T-helper 1 cell treated with Interleukin-12 subunit alpha and Interleukin-12 subunit beta and Interleukin-4 antibody, amounts not matched to agents 30 ng/mL and 1 ng/mL, for 36 hours (primary cell): ENCODE results near the gene RNU11. TPM values are rescaled to one million over a fixed set of nuclear protein-coding genes. Genes with fewer than 3 reads are reported as not detected.
"Not testable (repeated sequence)": the region's sequence is repeated elsewhere in the genome, so short reads cannot be mapped to it uniquely, and the experiment has no call there.

Experiments used
- intact Hi-C: fragments of 100-400 bp; cut with micrococcal nuclease; formaldehyde crosslinking; loops from one replicate; pipeline ENCODE4 v1.15.1; 2024
- total RNA-seq: library from RNA; stranded (reverse); gene quantifications from 2 replicates; pipeline ENCODE4 v1.2.3, GENCODE V29; 2022

The RNU11 gene
- not detected in 2 replicates for total RNA-seq

DNA sequence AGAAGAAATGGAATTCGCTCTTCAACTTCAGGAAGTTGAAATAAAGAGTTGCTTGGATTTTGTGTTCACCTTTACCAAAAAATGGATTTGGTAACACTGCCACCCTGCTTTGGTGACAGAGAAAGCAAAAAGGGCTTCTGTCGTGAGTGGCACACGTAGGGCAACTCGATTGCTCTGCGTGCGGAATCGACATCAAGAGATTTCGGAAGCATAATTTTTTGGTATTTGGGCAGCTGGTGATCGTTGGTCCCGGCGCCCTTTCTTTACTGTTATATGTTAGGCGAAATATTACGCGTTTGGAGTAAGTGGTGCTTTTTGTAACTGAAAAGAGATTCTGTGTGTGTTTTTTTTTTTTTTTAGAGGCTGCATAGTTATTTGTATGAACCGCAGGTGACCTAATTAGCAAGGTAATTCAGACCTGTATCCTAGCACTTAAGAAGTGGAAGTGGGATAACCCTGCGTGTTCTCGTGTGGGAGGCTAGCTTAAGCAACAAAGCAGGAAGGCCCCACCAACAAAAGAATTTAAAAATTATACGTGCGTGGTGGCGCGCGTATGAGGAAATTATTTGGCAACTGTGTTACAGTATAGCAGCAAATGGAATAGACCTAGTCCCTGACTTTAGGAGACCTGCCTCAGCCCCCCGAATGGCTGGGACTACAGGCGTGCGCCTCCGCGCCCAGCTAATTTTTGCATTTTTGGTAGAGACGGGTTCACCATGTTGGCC, at the start of gene RNU11:
Gene RNU11 (plus strand): TSS at position 127 of the 725 bp plus-strand sequence.
- intact Hi-C loops, result loop anchor here (1.0 to 5.0 kb wide), 10 partner anchors 20 to 976 kb away; partner anchors contain the start of genes GMEB1, IFI6, SRSF4 and STX12

DNA sequence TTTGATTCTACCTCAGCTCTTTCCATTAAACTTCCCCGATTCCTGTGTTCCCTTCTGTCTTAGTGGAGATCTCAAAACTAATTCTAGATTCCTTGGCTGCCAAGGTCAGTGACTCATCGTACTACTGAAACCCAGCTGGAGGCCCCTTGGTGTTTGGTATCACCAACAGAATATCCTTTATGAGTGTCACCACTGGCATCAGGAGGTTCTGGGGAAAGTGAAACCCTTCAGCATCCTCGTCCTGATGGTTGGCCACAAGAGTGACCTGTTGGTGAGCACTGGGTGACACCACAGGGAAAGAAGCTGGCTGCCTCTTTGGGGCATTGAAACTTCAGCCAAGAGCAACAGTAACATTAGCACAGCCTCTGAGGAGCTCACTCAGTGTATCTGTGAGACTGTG, 46.7 kb upstream of the RNU11 start:
- intact Hi-C loops, result loop anchor here (5.0 kb wide), 1 partner anchor 354 kb away; no protein-coding TSS in a partner anchor

DNA sequence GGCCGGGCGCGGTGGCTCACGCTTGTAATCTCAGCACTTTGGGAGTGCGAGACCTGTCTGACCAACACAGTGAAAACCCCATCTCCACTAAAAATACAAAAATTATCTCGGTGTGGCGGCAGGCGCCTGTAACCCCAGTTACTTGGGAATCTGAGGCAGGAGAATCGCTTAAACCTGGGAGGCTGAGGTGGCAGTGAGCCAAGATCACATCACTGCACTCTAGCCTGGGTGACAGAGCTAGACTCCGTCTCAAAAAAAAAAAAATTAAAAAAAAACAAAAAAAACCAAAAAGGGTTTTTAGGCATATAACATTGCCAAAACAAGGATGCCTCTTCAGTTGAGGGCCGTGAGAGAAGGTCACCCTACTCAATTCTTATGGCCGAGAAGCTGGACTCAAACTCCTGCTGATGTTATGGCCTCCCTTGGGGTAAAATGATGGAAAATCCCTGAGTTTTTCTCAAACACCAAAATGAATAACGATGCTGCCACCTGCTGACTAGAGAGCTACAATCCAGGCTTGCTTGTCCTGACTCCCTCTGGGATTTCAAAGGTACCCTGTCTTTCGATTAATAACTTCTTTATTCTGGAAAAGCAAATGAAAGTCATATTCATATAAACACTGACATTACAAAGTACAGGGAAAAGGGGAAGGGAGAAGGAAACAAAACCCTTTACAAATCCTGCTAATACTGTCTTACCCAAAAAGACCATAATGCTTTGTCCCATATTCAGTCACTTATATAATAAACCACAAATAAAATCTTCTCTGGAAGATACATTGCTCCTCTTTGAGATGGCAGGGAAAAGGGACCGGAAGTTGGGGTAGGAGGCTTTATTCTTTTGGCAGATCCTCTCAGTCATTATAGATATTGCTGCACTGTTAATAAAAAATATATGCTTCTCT, 45.6 kb upstream of the RNU11 start:
- intact Hi-C loops, result loop anchor here (1.0 to 5.0 kb wide), 5 partner anchors 21 to 355 kb away; no protein-coding TSS in a partner anchor

DNA sequence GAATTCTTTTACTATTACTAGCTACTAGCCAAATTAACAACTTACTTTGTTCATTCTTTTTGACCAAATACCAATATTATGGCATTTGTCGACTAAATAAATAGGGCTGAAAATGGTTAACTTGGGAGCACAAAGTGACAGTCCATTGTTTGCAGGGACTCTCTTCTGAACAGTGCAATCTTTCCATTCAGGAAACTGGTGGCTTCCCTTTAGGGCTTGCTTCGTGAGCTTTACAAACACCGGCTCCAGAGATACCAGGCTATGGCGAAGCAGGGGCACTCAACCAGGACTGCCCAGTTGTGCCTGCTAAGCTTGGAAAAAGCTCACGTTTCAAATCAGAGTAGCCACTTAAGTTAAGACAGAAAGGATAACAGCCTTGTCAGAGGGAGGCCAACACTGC, 44.0 kb upstream of the RNU11 start:
- intact Hi-C loops, result loop anchor here (5.0 kb wide), 1 partner anchor 357 kb away; no protein-coding TSS in a partner anchor

DNA sequence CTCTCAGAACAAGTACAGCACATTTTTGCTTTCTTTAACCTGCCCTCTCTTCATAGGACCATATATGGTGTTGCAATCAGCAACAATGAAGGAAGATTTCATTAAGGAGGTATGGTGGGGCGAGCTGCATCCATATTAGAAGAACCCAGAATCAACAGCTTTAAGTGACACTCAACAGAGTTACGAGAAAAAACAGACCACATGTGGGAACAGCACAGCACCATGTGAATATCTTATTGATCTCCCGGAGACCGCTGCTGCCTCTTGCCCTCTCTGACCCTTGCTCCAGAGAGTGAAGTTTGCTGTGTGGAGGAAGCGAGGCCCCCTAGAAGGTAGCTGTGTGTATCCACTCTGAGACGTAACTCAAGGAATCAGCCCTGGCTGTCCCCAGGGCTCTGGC, 43.4 kb upstream of the RNU11 start:
- intact Hi-C loops, result loop anchor here (5.0 kb wide), 1 partner anchor 358 kb away; no protein-coding TSS in a partner anchor

DNA sequence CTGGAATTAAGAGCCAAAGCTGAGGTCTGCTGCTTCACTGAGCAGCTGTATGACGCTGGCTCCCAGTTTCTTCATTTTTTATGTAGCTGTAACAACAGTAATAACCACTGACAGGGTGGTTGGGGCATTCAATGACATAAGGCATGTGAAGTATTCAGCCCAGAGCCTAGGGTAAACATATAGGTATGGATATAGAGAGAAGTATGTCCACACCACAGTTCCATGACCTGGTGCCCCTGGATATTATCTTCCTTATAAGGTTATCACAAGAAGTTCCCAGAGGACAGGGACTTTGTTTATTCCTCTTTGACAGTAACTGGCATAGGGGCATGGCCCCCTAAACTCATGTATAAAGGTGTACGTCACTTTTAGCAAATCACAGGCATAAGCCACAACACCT, 41.6 kb upstream of the RNU11 start:
- intact Hi-C loops, result no loop called here

DNA sequence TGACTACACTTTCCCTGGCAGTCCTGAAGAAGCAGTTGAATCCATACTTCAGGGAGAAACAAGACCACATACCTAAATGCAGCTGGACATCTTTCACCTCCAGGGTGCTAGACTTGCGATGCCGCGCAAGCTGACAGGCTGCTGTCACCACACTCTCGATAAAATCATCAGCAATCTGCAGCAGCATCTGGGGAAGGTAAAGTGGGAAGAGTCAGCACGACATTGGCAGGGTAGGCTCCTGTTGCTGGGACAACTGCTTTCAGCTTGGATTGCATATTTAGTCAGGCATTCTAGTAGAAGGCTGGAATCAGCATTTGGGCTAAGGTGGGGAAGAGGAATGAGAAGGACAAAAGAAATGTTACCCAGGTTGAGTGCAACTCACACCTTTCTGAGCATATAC, 35.2 kb upstream of the RNU11 start:
- intact Hi-C loops, result no loop called here

DNA sequence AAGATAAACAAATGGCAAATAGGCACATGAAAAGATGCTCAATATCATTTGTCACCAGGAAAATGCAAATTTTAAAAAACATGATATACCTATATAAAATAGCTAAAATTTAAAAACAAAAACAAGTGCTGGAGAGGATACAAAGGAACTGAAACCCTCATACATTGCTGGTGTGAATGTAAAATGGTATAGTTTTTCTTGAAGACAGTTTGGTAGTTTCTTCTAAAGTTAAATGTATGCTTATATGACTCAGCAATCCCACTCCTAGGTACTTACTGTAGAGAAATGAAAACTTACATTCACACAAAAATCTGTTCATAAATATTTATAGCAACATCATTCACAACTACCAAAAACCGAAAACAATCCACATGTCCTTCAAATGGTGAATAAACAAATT, 16.7 kb upstream of the RNU11 start:
- intact Hi-C loops, result no loop called here

DNA sequence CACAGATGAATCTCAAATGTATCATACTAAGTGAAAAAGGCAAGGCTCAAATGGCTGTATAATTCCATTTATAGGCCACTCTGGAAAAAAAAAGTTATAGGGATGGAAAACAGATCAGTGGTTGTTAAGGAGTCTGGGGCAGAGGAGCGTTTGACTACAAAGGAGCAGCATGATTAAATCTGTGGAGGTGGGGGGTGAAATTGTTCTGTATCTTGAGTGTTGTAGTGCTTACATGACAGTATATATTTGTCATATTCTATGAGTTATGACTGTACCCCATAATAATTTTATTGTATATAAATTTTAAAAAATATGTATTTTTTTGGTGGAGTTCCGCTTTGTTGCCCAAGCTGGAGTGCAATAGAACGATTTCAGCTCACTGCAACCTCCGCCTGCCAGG, 15.8 kb upstream of the RNU11 start:
- intact Hi-C loops, result no loop called here

DNA sequence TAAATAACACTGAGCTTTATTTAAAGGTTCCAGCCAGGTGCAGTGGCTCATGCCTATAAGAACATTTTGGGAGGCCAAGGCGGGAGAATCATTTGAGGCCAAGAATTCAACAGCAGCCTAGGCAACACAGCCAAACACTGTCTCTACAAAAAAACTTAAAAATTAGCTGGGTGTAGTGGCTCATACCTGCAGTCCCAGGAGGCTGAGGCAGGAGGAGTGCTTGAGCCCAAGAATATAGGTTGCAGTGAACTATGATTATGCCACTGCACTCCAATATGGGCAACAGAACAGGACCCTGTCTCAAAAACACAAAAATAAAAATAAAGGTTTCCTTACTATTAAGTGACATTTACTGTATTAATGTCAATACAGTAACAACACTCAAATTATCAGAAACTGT, 7.6 kb upstream of the RNU11 start:
- intact Hi-C loops, result loop anchor here (1.0 to 5.0 kb wide), 4 partner anchors 117 to 392 kb away; no protein-coding TSS in a partner anchor

DNA sequence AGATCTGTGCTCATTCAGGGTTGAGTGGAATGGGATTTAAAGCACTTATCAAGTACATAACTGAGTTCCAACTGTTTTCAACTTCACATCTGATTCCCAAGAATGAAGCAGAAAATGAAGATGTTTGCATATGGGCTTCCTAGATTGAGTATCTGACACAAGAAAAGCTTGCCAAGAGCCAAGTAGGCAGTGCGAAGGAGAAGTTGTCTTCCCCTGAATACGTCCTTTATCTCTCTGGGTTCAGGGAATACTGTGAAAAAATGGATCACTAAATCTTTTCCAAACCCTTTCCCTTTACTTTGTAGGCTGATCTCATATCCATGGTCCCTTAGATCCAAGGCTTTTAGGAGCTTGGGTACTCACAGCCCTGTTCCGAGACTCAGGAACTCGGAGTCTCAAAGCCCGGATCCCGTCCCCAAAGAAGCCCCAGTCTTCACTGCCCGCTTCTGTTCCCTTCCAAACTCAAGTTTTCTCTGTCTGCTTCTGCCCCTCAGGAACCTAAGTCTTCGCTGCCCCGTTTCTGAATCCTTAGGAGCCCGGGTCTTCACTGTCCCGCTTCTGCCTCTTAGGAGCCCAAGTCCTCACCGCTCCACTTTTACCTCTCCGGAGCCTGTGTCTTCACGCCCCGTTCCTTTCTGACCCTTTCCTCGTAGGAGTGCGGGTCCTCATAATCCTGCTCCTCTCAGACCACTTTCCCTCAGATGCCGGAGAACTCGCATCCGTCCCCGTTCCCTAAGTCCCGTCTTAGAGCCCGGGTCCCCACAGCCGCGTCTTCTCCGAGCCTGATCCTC, 6.1 kb upstream of the RNU11 start:
- intact Hi-C loops, result loop anchor here (5.0 kb wide), 2 partner anchors 285 to 390 kb away; no protein-coding TSS in a partner anchor

DNA sequence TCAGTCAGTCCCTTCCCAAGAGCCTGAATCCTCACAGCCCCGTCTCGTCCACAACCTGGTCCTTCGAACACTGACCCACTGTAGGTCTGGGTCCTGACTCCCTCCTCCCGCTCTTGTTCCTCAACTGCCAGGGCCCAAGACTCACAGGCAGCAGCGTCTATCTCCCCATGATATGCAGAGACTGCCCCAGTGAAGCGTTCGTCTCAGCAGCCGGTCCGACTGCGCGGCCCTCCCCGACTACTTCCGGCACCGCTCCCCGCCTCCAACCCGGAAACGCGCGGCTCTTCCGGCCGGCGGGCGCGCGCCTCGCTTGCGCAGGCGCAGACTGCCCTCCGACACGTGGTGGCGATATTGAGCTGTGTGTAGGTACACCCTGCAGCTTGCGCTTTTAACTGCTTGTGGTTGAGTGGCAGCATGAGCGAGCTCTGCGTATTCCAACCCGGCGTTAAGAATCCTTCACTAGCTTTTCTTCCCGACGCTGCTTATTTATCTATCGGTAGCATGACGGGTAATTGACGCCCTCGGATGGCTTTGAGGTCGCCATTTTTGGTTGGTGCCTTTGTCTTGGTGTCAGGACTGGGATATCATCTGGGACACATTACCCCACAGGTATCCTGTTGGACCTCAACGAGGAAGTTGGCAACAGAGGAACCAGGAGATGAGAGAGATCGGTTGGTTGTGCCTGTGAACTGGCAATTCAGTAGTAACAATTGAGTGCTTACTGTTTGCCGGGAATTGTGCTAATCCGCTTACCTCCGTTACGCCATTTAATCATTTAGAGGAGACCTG, 5.4 kb upstream of the RNU11 start, which contains the start of gene TAF12:
Gene TAF12 (minus strand): TSS at position 221 of the 789 bp plus-strand sequence. CDS start 20,986 bp downstream, outside the sequence.
- intact Hi-C loops, result loop anchor here (1.0 to 5.0 kb wide), 11 partner anchors 25 to 539 kb away; partner anchors contain the start of genes GMEB1, TRNAU1AP and YTHDF2

DNA sequence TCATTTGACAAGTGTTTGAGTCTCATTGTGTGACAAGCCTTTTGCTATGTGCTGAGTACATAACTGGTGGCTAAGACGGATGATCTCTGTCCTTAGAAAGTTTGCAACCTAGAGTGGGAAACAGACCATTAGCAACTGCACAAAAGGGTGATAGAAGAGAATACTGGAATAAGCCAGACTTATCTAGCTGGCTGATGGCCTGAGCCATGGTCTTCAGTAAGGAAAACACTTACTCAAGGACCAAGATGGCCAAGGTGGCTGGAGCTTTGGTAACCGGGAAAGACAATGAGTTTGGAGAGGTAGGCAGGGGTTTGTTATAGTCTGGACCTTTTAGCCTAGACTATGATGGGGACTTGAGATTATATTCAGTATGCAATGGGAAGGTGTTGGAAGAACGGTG, 3.9 kb upstream of the RNU11 start:
- intact Hi-C loops, result loop anchor here (5.0 kb wide), 2 partner anchors 283 to 388 kb away; no protein-coding TSS in a partner anchor

DNA sequence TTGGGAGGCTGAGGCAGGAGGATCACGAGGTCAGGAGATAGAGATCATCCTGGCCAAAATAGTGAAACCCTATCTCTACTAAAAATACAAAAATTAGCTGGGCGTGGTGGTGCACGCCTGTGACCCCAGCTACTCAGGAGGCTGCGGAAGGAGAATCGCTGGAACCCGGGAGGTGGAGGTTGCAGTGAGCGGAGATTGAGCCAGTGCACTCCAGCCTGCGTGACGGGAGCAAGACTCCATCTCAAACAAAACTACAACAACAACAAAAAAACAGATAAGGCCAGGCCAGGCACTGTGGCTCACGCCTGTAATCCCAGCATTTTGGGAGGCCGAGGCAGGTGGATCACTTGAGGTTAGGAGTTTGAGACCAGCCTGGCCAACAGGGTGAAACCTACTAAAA, 3.0 kb upstream of the RNU11 start:
- intact Hi-C loops, result loop anchor here (5.0 kb wide), 1 partner anchor 973 kb away; the partner anchor contains the start of gene IFI6

DNA sequence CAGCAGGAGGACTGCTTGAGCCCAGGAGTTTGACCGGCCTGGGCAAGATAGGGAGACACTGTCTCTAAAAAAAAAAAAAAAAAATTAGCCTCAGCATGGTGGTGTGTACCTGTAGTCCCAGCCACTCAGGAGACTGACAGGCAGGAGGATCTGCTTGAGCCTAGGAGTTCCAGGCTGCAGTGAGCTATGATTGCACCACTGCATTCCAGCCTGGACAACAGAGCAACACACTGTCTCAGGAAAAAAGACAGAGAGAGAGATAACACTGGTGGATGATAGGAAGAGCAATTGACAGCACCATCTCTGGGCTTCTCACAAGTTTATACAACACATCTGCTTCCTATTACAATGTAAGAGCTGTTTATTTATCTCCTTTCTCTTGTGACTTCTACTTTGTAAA, 2.4 kb upstream of the RNU11 start:
- intact Hi-C loops, result loop anchor here (5.0 kb wide), 1 partner anchor 974 kb away; the partner anchor contains the start of gene IFI6

DNA sequence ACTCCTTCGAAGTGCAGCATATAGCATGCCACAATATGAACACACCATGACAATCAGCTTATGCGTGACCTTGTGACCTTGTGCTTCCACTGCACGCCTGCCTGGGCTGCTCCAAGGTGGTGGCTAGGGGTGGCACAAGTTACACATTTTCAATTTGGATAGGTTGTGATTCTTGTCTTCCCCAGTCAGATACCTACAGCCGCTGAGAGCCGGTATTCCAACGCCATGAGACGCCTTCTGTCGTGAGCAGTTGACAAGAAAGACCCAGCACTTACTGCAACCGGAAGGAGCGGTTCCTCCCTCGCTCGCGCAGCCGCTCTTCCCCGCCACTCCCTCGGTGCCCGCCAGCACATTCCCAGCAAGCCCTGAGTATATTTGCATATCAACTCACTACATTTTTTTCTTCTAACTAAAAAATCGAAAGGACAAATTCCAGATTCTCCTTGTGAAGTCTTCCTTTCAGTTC, 359 bp upstream of the RNU11 start:
- intact Hi-C loops, result loop anchor here (1.0 to 5.0 kb wide), 10 partner anchors 20 to 976 kb away; partner anchors contain the start of genes GMEB1, IFI6, SRSF4 and STX12

DNA sequence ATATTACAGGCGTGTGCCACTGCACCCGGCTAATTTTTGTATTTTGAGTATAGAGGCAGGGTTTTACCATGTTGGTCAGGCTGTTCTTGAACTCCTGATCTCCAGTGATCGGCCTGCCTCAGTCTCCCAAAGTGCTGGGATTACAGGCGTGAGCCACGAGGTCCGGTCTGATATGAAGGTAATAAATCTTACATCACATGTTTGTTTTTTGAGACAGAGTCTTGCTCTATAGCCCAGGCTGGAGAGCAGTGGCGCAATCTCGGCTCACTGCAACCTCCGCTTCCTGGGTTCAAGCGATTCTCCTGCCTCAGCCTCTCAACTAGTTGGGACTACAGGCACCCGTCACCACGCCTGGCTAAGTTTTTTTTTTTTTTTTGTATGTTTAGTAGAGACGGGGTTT, 4.7 kb downstream of the RNU11 start:
- intact Hi-C loops, result not testable (repeated sequence)

DNA sequence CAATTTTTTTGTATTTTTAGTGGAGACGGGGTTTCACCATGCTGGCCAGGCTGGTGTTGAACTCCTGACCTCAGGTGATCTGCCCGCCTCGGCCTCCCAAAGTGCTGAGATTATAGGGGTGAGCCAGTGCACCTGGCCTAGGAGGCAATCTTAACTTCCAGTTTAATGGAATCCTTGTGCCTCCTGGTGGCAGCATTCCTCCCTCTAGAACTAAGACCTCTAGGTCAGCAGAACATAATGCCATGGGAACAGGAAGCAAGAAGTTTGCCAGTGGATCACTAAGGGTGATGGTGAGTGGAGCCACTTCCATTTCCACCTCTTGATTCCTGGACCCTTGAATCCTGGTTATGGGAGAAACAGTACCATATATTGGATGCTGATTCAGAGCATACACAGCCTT, 5.5 kb downstream of the RNU11 start:
- intact Hi-C loops, result not testable (repeated sequence)
